ENCODE data around the gene STK10.

DNA sequence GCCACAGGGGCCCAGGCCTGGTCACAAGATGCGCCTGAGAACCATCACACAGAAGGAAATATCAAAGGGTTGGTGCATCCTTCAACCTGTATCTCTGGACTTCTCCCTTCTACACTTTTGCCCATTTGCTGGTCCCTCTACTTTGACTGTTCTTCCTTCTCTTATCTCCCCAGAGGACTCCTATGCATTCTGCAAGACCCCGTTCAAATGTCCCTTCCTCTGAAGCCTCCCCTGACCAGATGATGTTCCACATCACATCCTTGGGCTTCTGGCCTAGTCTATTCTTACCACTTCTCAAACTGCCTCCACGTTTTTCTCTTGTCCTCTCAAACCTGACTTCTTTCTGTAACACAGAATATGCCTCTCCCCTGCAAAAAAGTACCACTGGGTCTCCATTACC lies 34.3 kb downstream of the STK10 start:
- TF ChIP-seq EZH2 (IDR thresholded peaks at IDR 0.05; ENCODE audit: insufficient read depth, poor library complexity, severe bottlenecking): no peak
- no peak for TF ChIP-seq EZH2phosphoT487 (IDR thresholded peaks at IDR 0.05; ENCODE audit: insufficient read depth, low read depth)
